NOMO-1 (cell line): ENCODE data around the gene SLC16A2.

Experiments used
- DNase-seq, 2 experiments: peaks; one replicate each; lab custom pipeline; 2025; ENCODE audit not compliant: unreplicated experiment in 2 of 2; lab: John Stamatoyannopoulos, UW

The SLC16A2 gene

DNA sequence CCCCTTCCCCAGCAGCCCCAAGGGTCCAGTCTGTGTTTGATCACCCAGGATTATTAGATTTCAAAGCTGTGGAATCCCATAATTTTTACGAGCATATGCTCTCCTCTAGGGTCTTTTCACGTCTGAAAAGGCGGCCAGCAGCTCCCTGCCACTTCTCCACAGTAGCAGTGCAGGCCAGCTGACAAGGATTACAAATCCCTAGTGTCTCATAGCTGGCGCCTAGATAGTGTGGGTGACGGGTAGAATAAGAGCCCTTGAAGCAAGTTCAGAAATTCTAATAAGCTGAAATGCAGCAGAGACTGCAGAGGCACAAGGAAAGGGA, 113.8 kb downstream of the SLC16A2 start:
- DNase-seq, result no peak

DNA sequence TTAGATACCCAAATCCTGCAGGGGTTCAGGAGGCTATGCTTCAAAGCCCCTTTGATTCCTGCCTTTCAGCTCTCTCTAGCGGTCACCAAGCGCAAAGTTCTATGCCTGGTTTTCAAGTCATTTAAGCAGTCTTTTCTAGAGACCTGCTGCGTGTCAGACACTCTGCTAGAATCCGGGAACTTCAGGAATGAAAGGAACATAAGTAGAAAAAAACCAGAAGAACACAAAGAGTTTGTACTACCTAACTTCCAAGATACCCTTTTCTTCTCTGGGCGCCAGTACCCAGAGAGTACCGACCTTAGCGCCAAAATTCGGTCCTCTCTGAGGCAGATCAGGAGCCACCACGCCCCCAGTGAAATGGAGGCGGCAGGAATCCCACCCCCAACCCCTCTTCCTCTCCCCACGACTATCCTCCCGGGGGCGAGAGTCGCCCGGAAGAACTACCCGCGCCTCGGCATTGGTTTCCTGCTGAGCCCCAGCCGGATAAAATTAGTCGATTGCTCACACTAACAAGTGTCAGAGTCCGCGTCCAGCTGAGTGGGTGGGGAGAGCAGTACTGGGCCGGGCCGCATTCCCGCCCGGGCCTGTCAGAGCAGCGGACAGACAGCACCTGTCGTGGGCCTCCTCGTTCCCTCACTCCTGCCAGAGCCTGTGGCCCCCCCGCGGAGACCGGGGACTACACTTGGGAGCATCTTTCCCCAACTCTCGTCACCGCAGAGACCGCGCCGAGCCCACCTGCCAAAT, 114.3 kb downstream of the SLC16A2 start:
- peak; percentile 22 to 24 for DNase-seq

DNA sequence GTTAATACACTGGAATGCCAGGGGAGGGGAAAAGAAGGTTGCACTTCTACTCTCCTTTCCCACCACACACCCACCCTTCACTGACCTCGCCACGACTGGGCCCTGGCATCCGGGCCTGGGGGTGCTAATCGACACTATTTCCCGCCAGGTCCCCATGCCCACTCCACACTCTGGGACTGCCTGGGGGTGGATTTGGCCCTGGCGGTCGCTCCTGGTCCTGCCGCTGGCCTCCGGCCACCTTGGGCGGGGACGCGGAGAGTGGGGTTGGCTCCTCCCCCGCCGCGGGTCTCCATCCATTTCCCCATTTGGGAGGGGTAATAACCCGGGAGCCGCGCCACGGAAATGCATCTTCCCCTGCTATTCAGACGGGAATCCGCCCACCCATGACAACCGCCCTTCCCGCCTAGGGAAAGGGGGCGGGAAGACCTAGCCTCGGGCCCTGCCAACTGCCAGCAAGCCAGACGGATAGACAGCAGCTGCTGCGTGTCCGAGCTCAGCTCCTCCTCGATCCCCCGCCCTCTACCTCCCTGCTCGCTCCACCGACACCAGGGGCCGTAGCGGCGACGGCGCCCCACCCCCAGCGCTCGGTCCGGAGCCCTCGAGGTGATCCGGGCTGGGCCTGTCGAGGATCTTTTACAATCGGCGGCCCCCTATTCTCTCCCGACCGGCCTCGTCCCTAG, 115.0 kb downstream of the SLC16A2 start:
- peak; percentile 40 to 63 for DNase-seq

DNA sequence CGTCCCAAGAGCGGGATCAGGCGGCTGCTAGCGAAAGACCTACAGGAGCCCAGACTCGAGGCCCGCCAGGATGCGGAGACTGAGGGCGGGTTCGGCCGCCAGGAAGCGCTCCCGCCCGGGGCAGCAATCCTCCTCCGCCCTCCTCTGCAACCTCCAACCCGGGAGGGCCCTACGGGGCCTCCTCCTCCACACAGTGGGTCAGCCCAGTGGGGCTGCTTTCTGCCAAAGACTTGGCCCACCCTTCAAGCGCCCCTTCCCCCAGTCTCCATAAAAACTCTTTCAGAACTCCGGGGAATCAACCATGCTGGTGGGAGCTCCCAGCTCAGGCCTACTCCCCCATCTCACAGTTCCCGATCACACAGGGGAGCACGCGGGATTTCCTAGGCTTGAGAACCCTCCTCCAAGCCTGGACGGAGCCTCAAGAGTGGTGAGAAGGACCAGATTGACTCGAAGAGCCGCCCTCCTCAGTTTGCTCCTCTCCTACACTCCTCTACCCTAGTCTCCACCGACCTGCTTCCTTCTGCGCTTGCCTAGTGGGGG, 115.6 kb downstream of the SLC16A2 start:
- no peak for DNase-seq

DNA sequence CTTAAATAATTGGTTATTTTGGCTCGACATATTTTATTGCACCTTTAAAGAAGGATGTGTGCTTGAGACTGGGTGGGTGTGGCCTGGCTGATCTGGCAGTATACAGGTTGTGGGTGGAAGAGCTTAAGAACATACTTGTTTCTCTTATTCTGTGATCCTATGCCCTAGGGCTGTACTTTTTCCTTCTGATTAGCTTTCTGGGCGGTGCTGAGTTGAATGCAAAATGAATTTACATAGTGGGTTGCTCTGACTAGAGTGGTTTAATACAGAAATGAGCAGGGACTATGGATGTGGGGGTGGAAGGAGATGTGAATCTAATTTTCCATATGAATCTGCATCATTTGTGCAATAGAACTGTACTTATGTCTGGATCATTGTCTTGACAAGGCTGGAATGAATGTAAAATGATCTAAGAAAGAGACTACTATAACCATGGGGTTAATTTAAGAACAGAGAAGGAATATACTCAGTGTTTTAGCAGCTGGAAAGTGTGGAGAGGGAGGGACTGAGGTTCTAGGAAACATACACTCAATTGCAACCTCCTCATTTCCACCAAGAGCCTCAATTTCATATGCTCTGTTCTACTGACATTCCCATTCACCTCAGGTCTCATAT, 119.4 kb downstream of the SLC16A2 start:
- DNase-seq, result no peak

DNA sequence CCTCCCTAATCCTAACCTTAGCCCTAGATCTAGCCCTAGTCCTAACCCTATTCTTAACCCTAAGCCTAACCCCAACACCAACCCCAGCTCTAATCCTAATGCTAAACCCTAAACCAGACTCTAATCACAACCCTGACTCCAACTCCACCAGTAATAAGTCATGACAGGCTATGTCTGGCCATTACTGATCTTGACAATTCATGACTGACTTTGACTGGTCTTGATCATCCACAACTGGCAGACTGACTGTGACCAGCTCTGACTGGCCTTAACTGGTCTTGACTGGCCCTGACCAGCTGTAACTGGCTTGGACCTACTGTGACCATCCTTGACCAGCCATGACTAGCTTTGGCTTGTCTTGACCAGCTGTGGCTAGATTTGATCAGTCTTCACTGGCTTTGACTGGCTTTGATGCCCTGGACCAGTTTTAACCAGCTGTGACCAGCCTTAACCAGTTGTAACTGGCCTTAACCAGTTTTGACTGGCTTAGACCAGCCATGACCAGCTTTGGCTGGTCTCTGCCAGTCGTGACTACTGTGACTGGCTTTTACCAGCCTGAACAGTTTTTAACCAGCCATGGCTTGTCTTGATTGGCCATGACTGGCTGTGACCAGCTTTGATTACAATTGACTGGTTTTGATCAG, 124.7 kb downstream of the SLC16A2 start:
- DNase-seq, result no peak

DNA sequence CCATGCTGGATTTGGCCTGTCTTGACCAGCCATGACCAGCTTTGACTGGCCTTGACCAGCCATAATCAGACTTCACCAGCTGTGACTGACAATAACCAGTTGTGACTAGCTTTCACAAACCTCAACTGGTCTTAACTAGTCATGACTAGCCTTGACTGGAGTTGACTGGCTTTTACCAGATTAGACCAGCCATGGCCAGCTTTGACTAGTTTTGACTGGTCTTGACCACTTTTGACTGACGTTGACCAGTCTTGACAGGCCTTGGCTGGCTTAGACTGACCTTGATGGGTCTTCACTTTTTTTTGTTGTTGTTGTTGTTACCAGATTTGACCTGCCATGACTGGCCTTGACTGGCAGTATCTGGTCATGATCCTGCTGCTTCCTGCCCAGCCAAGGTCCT, 125.7 kb downstream of the SLC16A2 start:
- DNase-seq, result no peak

DNA sequence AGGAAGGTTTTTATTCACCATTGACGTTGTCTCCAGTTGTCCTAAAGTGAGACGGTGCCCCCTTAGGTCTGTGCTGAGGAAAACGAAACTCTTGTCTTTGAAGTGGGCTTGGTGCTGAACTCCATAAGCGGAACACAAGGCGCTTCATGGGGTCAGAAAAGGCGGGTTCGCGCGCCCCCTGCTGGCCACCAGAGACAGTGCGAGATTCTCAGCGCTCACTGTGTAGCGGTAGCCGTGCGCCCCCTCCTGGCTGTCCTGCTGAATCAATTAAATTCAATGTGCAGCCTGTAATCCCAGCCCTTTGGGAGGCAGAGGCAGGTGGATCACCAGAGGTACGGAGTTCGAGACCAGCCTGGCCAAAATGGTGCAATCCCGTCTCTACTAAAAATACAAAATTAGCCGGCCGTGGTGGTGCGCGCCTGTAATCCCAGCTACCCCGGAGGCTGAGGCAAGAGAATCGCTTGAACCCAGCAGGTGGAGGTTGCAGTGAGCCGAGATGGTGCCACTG, 129.1 kb downstream of the SLC16A2 start:
- DNase-seq, result peak; percentile 53 to 69

DNA sequence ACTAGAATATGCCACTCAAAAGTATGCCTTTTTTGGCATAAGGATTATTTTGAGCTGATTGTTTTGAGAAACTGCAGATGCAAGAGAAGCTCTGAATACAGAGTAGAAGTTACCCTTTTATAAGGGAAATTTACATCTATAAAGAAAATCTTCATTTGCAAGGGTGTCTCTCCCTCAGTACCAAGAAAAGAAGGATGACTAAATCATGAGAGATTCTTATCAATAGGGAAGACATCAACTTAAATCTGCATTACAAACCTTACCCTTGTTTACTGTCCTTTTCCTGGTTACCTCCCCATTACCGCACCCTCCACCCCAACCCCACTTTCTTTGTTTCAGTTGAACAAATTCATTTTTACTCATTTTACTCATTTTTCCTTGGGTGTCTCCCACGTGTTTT, 130.6 kb downstream of the SLC16A2 start:
- no peak for DNase-seq

DNA sequence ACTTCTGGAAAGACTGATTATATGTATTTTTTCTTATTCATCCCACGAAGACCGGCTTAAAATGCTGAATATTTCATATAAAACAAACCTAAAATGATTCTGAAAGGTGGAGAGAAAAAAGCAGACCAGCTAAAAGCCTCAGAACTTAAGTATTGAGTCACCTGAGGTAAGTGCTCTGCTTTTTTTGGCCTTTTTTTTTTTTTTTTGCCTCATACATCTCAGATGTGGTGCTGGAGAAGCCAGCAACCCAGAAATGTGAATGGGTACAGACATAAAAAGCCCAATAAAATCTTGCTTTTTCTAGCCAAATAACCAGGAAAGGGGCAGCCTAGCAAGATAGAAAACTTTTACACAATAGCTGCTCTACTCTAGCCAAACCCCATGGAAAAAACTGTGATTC, 136.1 kb downstream of the SLC16A2 start:
- DNase-seq, result no peak

DNA sequence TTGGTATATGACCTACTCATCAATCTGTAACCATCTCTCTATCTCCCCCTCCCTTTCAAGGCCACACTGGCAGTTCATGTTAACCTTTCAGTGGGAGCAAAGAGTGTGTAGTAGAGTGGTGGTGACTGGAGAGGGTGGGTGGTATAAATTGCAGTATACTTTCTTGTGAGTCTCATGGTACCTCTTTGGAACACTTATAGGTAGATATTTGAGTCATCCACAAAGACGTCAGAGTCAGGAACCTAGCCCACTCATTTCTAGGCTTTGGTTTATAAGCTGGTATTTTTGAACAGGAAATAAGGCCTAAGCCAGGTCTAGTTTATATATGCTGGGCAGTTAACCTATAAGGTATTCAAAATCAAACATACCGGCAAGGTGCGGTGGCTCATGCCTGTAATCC, 156.8 kb downstream of the SLC16A2 start:
- DNase-seq, result no peak

DNA sequence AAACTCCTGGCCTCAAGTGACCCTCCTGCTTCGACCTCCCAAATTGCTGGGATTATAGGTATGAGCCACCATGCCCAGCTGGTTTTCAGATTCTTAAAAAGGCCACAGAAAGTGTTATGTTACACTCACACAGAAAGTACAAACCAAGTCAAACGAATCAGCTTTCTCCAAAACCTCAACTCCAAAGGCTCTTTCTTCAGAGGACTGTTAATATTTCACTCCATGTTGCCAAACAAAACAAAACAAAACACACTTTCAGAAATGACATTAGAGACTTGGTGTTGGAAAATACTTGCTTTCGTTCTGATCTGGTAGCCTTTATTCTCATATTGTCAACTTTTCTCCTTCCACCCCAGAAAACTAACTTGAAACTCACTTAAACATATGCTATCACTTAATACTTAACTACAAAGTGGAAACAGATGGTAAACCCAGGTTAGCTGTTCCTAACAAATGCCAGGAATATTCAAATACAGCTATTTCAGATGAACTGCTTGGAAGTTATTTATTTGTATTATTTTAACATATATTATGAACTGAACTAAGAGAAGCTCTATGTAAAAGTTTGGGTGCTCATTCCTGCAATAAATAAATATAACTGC, 158.4 kb downstream of the SLC16A2 start:
- DNase-seq, result no peak
